ENCODE data around the gene SCLT1.

SCLT1 gene

GRCh38 chr4:128868758-128869157 lies 224.6 kb downstream of the SCLT1 start:
- DNase-seq: no peak

- DNase-seq: no peak
Observed at GRCh38 chr4:128866691-128867090, 226.6 kb downstream of the SCLT1 start.

GRCh38 chr4:128866269-128866668 lies 227.1 kb downstream of the SCLT1 start:
- DNase-seq: no peak

GRCh38 chr4:128865132-128865531 lies 228.2 kb downstream of the SCLT1 start:
- no peak for DNase-seq

- DNase-seq: peak; percentile 20 to 24
Observed at GRCh38 chr4:128863312-128864075, 229.8 kb downstream of the SCLT1 start.

- DNase-seq: no peak
Observed at GRCh38 chr4:128862608-128863311, 230.6 kb downstream of the SCLT1 start.

GRCh38 chr4:128861856-128862518 lies 231.4 kb downstream of the SCLT1 start:
- no peak for DNase-seq

GRCh38 chr4:128859887-128860677 lies 233.3 kb downstream of the SCLT1 start:
- no peak for DNase-seq

- DNase-seq: no peak
Observed at GRCh38 chr4:128858879-128859671, 234.3 kb downstream of the SCLT1 start.

- no peak for DNase-seq
Observed at GRCh38 chr4:128856246-128856645, 237.1 kb downstream of the SCLT1 start.

GRCh38 chr4:128855621-128856020 lies 237.7 kb downstream of the SCLT1 start:
- no peak for DNase-seq

- DNase-seq: peak; percentile 18
Observed at GRCh38 chr4:128854433-128854832, 238.9 kb downstream of the SCLT1 start.

GRCh38 chr4:128853741-128854140 lies 239.6 kb downstream of the SCLT1 start:
- no peak for DNase-seq

GRCh38 chr4:128850252-128850651 lies 243.1 kb downstream of the SCLT1 start:
- no peak for DNase-seq

- DNase-seq: no peak
Observed at GRCh38 chr4:128848461-128848860, 244.9 kb downstream of the SCLT1 start.

- peak; percentile 61 to 62 for DNase-seq
Observed at GRCh38 chr4:128847082-128847724, 246.1 kb downstream of the SCLT1 start.

- no peak for DNase-seq
Observed at GRCh38 chr4:128846063-128846462, 247.3 kb downstream of the SCLT1 start.

GRCh38 chr4:128844931-128845330 lies 248.4 kb downstream of the SCLT1 start:
- no peak for DNase-seq

GRCh38 chr4:128841402-128841801 lies 251.9 kb downstream of the SCLT1 start:
- DNase-seq: no peak

GRCh38 chr4:128840711-128841318 lies 252.5 kb downstream of the SCLT1 start:
- no peak for DNase-seq

- DNase-seq: no peak
Observed at GRCh38 chr4:128837679-128838078, 255.7 kb downstream of the SCLT1 start.

Data from AML-193 (cell line).